ENCODE results near the gene LITAF.

GRCh38 chr16:11530171-11530940 lies 56.4 kb downstream of the LITAF start:
- TF ChIP-seq CTCF (IDR thresholded peaks at IDR 0.05) (no peak), POLR2A (IDR thresholded peaks at IDR 0.05) (no peak)

All from adrenal gland (tissue), 5 donors.